PC-9 (cell line): Measurements from ENCODE around the gene RNF223.

Experiments used
- EZH2 ChIP-seq: fragments of 200-600 bp; sonication (generic); IDR thresholded peaks from 2 replicates; pipeline ENCODE4 v1.8.0; 2017; ENCODE audit warnings: antibody characterized with exemption, low read depth
- TF ChIP-seq, protein P1 (sequence below): fragments of 200-600 bp; sonication (generic); conservative IDR thresholded peaks from 2 replicates; pipeline ENCODE4 v1.6.1; 2017; ENCODE audit warnings: mixed run types, antibody characterized with exemption, mild to moderate bottlenecking, moderate library complexity

DNA sequence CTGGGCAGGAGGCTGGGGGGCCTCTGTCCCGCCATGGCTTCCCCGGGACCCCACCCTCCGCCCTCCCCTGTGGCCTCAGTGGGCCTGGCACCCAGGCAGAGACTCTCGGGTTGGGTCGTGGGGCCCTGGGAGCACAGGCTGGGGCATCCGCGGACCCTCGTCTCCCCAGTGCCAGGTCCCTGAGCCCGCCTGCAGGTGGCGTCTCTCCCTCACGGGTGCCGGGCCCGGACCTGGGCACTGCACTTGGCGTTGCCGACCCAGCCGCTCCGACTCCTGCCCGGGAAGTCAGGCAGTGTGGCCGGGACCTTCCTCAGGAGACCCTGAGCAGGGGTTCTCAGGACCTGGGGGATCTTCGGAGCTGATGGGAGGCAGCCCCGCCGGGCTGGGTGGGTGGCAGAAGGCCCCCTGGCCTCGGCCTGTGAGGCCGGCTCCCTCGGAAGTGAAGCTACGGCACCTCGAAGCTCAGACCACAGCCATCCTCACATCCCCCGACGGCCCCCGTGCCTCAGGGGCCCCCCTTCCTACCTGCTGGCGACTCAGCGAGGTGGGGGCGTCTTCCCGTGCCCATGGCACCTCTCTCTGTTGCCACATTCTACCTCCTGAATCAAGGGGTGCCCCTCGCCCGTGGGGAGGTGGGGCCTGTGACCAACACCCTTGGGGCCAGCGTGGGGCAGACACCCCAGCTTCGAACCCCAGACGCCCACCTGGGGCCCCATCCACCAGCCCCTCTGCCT, 48.1 kb upstream of the RNF223 start:
- TF ChIP-seq, protein P1, sequence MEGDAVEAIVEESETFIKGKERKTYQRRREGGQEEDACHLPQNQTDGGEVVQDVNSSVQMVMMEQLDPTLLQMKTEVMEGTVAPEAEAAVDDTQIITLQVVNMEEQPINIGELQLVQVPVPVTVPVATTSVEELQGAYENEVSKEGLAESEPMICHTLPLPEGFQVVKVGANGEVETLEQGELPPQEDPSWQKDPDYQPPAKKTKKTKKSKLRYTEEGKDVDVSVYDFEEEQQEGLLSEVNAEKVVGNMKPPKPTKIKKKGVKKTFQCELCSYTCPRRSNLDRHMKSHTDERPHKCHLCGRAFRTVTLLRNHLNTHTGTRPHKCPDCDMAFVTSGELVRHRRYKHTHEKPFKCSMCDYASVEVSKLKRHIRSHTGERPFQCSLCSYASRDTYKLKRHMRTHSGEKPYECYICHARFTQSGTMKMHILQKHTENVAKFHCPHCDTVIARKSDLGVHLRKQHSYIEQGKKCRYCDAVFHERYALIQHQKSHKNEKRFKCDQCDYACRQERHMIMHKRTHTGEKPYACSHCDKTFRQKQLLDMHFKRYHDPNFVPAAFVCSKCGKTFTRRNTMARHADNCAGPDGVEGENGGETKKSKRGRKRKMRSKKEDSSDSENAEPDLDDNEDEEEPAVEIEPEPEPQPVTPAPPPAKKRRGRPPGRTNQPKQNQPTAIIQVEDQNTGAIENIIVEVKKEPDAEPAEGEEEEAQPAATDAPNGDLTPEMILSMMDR = peak; percentile 86
- TF ChIP-seq EZH2 = no peak
